Stimulated activated CD8-positive, alpha-beta memory T cell treated with anti-CD3 and anti-CD28 coated beads, Interleukin-12 subunit alpha, Interleukin-12 subunit beta, amount 100 ng/mL, for 1 hour (primary cell): ENCODE data around the gene KAT2B.
"Not testable (repeated sequence)": the region's sequence is repeated elsewhere in the genome, so short reads cannot be mapped to it uniquely, and the experiment has no call there.

ENCODE experiments used
- DNase-seq: peaks from one replicate; pipeline ENCODE4 v3.0.0-alpha.2; 2020; ENCODE audit warnings: low read depth

KAT2B gene

DNA sequence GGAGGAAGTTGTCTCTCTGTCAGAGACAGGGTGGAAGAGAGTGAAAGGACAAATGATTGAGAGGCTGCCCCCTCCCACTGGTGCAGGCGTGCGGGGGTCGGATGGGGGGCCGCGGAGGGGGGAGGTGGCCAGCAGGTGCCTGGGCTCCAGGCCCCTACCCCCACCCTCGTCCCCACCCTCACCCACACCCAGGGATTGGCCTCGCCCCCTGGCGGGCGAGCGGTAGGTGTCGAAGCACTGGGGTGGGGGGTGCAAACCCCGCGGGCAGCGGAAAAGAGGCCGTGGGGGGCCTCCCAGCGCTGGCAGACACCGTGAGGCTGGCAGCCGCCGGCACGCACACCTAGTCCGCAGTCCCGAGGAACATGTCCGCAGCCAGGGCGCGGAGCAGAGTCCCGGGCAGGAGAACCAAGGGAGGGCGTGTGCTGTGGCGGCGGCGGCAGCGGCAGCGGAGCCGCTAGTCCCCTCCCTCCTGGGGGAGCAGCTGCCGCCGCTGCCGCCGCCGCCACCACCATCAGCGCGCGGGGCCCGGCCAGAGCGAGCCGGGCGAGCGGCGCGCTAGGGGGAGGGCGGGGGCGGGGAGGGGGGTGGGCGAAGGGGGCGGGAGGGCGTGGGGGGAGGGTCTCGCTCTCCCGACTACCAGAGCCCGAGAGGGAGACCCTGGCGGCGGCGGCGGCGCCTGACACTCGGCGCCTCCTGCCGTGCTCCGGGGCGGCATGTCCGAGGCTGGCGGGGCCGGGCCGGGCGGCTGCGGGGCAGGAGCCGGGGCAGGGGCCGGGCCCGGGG, at the start of gene KAT2B:
Gene KAT2B, plus strand, starts transcription at position 682 of the 783 bp plus-strand sequence. Its CDS starts 32 bp downstream, at position 714.
- peak; percentile 73 for DNase-seq

DNA sequence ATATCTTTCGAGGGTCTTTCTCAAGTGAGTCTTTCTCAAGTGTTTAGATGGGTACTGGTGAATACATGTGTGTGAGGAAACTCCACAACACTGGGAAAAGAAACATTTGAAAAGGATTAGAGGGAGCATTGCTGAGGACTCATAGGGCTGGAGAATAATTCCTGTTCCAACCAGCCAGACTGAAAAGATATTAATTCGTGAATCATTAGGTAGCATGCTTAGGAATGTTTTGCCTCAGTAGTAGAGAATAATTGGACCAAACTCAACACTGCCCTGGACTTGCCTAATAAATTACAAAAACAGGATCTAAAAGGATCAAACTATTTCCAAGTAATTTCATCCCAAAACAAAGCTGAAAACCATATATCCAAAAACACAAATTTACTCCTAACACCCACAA, 45.5 kb upstream of the KAT2B start:
- no peak for DNase-seq

DNA sequence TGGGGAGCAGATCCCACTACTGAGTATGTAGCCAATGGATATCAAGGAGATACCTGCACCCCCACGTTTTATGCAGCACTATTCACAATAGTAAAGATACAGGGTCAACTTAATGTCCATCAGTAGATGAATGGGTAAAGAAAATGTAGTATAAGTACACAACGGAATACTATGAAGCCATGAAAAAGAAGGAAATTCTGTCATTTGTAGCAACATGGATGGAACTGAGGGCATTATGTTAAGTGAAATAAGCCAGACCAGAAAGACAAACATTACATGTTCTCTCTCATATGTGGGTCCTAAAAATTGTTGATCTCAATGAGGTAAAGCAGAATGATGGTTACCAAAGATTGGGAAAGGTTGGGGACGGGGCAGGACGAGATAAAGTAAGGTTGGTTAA, 42.7 kb upstream of the KAT2B start:
- DNase-seq: no peak

DNA sequence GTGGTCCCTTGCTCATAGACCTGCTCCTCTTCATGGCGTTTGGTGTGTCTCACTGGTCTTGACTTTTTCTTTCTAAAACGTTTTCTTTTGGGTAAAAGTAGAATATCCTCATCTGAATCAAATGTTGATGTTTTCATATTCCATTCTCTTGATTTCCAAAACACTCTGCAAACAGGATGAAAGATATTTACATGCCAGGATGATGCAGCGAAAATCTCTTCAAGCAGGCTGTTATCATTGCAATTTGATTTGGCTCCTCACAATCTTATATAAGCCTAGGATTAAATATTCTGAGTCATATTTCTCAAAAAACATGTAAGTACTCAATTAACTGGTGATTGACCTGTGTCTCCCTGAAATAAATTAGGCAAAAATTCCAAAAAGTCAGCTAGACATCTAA, 38.3 kb upstream of the KAT2B start:
- DNase-seq: no peak

DNA sequence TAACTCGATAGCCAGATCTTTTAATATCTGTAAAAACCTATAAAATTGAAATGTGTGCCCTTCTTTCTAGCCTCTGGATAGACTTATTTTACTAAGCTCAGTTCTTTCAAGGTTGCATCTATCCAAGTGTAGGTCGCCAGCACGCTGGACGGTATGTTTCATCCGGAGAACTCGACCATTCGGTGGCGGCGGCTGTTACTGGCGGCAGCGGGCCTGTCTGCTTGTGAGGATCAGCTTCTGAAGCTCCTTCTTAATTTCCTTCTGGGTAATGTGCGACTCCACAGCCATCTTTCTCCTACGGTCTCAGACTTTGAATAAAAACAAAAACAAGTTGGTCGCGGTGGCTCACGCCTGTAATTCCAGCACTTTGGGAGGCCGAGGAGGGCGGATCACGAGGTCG, 32.3 kb upstream of the KAT2B start:
- DNase-seq: no peak

DNA sequence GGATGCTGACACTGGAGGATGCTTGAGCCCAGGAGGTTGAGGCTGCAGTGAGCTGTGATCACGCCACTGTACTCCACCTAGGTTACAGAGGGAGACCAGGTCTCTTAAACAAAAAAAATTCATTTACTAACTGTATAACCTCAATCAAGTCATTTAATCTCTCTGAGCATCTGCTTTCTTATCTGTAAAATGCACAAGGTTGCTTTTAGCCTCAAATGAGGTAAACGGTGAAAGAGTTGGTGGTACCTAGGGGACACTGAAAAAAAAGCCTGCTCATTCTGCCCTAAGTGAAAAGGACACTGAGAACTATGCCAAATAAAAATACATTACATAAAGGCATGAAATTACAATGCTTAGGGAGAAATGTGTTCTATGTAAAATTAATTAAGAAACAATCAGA, 31.6 kb upstream of the KAT2B start:
- no peak for DNase-seq

DNA sequence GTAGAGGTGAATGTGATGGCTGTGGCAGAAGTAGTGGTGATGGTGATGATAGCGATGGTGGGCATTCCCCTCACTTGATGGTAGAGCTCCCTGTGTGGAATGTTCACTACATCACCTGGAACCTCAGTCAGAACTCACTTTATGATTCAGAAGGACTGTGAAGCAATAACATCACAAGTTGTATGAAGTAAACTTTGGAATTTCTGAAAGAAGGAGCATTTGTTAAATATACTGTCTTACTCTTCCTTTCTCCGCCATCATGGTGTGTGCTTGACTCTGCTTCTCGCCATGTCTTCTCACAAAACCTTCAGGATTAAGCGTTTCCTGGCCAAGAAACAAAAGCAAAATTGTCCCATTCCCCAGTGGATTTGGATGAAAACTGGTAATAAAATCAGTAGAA, 28.1 kb upstream of the KAT2B start, which contains the start of gene PP2D1:
Gene PP2D1, minus strand, starts transcription at position 101 of the 400 bp plus-strand sequence. CDS start 192 bp downstream, outside the sequence.
- DNase-seq: no peak

DNA sequence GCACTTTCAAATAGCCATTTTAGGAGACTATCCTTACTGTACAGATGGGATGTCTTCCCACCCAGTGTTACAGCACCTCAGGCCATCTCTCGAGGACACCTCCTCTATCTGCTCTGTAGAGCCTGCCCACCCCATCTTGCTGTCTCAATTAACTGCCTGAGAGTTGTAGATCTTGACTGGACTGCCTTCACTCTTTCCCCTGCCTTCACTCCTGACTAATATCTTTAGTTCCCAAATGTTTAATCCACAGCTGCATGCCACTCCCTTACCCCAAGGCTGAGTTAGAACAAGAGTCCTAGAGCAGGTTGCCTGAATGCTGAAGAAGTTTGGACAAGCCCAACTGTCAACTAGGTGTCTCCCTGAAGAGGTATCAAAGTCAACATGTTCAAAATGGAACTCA, 26.9 kb upstream of the KAT2B start:
- no peak for DNase-seq

DNA sequence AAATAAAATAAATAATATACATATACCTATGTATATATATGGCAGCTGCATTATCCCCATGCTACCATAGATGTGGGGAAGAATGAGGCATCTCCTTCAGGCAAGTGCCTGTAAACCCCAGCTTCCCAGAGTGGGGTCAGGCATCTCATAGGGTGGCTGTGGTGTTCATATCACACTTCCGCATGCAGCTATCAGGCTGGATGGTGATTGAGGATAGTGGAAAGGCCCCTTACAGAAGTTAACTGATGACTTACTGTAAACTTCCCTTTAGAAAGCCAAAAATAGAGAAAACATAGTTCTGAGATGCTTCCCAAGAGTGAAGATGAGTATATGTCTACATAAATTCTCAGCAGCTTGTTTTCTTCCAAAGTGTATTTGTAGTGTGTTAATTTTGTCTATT, 24.7 kb upstream of the KAT2B start:
- DNase-seq: no peak

DNA sequence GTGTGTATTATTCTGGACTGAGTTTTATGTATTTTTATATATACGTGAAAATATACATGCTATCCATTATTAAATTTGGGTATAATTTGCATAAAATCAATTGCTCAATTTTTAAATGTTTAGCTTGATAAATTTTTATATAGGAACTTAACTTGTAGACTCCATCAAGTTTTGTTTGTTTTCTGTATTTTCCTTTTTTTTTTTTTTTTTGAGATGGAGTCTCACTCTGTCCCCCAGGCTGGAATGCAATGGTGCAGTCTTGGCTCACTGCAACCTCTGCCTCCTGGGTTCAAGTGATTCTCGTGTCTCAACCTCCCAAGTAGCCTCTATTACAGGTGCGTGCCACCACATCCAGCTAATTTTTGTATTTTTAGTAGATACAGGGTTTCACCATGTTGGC, 24.2 kb upstream of the KAT2B start:
- not testable (repeated sequence) for DNase-seq

DNA sequence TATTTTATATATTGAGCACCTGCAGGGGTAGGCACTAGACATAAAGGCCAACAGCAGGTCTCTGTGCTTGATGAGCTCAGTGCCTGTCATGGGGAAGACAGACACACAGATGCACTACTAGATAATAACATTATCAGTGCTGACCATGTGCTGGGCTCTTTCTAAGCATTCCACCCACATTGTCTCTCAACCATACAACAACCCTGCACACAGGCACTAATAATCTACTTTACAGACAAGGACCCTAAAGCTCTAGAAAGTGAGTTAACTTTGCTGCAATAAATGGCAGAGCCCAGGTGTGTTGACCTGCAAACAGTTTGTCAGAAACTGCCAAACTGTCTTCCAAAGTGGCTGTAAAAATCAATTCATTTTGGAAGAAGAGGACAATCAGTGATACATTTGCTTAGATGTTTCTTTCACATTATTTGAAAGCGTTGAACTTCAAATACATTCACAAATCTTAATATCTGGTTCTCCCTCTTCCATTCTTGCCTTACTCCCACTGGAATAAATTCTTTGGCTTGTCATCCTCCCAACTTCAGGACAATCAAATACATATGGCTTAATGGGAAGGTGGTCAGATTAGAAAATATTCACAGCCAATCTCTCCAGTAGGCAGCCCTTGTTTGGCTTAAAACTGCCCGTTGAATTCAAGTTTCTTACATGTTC, 17.2 kb upstream of the KAT2B start:
- DNase-seq: no peak

DNA sequence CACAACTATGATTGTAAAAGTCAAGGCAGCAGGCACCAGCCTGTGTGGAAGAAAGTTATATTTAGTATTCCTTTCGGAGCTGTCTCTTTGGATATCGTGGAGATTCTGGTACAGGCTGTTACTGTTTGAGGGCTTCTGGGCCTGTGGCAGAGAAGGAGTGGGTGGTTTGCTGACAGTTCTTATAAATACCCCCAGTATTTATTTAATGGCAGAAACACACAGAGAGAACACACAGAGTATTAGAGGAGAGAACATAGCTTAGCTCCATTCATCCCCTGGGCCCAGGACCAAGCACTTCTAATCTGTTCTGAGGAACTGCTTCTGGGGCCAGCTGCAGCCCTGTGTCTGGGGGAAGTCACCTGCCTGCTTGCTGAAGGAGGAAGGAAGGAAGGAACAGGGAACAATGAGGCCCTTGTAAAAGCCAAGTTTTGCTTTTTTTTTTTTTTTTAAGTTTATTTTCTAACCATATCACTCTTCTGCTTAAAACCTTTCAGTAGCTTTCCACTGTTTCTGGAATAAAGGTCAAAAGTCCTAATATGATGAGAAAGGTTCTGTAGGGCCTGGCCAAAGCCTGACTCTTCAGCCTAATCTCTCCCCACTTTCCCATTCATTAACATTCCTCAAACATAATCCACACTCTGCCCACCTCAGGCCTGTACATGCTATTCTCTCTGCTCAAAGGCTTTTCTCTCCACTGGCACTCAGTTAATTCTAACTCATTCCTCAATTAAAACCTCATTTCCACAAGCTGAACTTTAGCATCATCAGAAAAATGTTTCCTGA, 16.4 kb upstream of the KAT2B start:
- DNase-seq: no peak

DNA sequence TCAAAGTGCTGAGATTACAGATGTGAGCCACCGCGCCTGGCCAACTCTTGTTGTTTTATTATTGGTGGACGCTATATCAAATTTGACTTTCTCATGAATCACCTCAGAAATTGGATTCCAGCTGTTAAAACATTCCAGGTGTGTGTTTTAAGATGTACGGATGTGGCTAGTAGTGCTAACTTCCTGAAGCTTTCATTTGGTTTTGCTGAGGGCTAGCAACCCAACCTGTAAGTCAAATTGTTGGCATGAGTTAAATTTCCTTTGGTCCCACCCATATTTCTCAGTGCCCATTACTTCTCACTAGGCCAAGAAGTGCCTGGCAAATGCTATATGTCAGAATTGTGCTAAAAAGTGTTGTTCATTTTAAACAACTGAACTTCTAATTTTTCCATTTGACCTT, 13.1 kb upstream of the KAT2B start:
- DNase-seq: no peak

DNA sequence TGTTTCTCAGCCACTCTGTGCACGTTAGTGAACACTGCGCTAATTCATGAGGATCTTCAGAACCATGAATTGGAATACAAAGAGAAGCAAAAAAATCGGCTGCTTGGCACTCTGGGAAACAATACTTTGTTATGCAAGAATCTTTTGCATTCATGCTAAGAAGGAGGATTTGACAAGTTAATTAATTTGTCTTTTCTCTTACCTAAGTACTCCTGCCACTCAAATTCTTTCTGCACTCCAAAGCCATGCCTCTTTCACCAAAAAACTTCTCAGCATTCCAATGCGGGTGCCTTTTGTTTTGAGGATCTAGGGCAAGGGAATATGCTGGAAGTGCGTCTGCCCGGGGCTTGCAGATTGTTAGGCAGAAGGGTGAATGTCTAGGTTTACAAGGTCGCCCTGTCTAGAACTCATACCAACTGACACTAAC, 11.3 kb upstream of the KAT2B start:
- no peak for DNase-seq

DNA sequence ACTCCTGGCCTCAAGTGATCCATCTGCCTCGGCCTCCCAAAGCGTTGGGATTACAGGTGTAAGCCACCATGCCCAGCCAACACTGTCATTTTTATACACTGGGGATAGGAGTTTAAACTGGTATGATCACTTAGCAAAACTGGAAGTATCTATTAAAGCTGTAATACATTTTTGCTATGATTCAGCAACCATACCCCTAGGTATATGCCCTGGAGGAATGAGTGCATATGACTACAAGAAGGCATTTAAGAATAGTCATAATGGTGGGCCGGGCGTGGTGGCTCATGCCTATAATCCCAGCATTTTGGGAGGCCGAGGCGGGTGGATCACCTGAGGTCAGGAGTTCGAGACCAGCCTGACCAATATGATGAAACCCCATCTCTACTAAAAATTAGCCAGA, 8.3 kb upstream of the KAT2B start:
- DNase-seq: not testable (repeated sequence)

DNA sequence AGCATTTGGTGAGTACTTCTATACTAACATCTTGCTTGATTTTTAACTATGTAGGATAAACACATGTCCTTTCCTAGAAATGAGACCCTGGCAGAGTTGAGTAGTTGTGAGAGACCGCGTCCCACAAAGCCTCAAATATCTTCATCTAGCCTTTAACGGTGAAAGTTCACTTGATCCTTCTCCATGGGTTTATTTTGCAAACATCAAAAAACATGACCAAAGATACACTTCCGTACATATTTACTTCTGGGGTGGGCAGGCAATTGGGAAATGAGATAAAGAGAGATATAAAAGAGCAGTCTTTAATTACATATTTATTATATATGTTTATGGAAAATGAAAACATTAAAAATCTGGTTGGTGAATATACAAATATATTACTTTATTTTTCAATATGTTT, 5.2 kb upstream of the KAT2B start:
- DNase-seq: no peak

DNA sequence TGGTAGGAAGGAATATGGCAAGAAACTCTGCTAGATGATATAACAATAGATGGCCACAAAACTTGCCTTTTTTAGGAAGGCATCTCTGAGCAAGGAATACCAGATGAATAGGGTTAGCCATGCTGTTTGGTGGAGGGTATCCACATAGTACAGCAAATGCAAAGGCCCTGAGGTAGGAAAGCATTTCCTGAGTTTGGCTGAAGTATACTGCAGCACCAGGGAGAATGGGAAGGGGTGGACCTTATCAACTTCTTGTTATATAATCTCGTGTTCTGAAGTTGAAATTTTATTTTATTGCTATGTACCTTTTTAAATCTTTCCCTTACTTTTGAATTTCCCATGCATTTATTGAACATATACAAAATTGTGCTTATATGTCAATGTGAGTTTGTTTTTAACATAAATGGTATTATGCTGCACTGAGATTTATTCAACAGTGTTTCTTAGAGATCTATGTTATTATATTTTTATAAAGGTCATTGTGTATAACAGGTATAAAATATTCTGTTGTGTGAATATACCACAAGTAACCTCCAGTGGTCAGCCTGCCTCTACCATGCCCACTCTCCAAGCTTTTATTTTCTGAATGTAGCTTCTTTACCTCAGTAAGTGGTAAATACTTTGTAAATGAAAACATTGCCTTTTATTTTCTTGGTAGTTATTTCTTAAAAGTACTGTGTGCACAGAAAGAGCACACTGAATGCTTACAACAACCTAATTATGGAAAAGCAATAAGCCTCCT, 2.8 kb upstream of the KAT2B start:
- DNase-seq: no peak

DNA sequence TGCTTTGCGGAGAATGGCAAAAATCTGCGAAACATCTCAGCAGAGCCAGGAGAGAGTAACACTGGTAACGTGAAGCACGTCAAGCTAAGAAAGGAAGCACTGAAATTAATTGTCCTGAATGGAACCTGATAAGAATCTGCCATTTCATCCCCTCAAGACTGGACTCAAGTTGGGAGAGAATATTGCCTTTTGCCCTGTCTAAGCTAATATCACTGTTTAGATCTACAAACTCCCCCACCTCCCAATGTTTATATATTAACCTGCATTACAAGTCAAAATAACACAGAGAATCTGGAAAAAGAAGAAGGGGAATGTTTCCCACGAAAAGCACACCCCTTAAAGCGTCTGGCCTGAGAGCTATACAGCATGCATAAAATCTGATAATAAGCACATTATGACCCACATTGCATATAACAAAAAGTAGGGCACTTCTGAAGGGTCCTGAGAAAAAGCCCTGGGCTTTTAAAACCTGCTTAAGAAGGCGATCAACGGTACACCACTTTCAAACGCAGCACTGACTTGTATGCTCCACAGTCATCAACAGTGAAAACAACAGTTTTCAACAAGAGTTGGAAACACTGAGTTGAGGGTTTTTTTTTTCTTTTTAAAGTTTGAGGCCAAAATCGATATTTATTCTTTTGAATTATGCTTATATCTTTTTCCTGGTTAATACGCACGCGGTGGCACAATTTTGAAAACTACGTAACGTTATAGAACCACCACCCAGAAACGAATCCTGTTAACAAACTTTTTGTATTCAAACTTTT, 1.4 kb upstream of the KAT2B start:
- DNase-seq: no peak

DNA sequence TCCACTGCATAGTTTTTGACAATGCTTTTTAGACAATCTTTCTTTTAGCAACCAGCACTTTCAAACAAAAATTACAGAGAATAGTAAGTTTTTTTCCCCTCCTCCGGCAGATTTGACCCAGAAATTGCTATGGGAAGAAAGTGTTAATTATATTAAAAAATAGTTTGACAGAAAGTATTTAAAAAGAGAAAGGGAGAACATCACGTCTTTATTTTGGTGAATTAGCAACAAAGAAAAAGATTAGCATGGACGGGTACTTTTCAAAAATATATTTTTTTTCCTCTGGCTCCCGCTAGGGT, 831 bp upstream of the KAT2B start:
- no peak for DNase-seq

DNA sequence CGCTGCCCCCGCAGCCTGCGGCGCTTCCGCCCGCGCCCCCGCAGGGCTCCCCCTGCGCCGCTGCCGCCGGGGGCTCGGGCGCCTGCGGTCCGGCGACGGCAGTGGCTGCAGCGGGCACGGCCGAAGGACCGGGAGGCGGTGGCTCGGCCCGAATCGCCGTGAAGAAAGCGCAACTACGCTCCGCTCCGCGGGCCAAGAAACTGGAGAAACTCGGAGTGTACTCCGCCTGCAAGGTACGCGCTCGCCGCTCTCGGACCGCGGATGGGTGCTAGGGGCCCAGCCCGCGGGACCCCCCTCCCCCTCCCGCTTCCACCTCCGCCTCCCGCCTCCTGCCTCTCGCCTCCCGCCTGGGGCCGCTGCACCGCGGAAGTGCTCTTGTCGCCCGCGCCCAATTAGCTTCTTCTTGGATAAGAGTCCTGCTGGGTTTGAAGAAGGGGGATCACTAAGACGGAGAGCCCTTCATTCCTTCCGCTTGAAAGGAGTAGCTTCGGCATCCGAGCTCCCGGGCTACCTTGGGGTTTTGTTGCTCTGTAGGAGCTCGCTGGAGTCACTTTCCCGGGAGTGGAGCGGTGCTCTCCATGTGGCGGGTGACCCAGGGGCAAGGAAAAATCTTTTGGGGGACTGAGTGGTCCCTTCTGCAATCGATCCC, 426 bp downstream of the KAT2B start:
- peak; percentile 43 for DNase-seq

DNA sequence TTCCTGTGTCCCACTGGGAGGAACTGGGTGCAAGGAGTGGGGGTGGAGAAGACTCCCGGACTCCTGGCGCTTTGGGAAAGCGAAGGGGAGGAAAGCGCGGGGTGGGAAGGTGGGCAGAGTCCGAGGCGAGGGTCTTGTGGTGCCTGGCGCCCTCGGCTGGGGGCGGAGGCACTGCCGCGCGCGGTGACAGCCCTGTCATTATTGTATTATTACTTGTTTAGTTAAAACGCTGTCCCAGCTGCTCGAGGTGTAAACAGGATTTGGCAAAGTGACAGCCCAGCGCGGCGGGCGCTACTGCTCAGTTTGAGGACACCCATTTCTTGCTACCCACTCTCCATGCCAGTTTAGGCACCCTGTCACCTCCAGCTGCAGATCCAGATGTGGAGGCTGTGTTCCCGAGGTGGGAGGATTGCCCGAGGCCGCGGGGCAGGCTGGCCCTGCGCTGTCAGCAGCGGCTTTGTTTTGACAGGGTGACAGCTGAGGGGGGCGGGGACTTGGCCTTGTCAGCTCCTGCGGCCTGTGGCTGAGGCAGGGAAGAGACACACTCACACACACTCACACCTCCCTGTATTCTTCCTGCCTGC, 1.0 kb downstream of the KAT2B start:
- peak; percentile 61 for DNase-seq
